Muscle layer of colon (tissue), 2 donors: Measurements from ENCODE around the gene SS18L1.
A peak's percentile ranks its signal among the peaks of the same experiment; 100 is the strongest.

Source experiments
- H3K27ac ChIP-seq: one replicate; pipeline ENCODE4 v1.7.0; 2013; ENCODE audit warnings: low read depth, mild to moderate bottlenecking, low read length, moderate library complexity
- H3K27me3 ChIP-seq, 2 donors: one replicate each; pipeline ENCODE4 v1.7.0; 2013; ENCODE audit warnings: low read length in 2 of 2, mild to moderate bottlenecking in 2 of 2; ENCODE audit not compliant: insufficient read depth in 2 of 2, control insufficient read depth in 1 of 2
- H3K36me3 ChIP-seq: one replicate; pipeline ENCODE4 v1.7.0; 2013; ENCODE audit warnings: mild to moderate bottlenecking, low read length; ENCODE audit not compliant: insufficient read depth
- H3K4me1 ChIP-seq: one replicate; pipeline ENCODE4 v1.7.0; 2013; ENCODE audit warnings: mild to moderate bottlenecking, low read length; ENCODE audit not compliant: insufficient read depth
- H3K4me3 ChIP-seq, 2 donors: one replicate each; pipeline ENCODE4 v1.7.0; 2013; ENCODE audit warnings: low read length in 2 of 2, low read depth in 1 of 2, mild to moderate bottlenecking in 1 of 2, moderate library complexity in 1 of 2
- H3K9ac ChIP-seq: one replicate; pipeline ENCODE4 v1.7.0; 2013; ENCODE audit warnings: low read length
- H3K9me3 ChIP-seq: one replicate; pipeline ENCODE4 v1.7.0; 2013; ENCODE audit warnings: mild to moderate bottlenecking, low read length
- donor health status: abdominal sarcoma.
- donor health status: Adenocarcinoma of cecum.

The SS18L1 gene

GRCh38 chr20:62133051-62133845 is 10.3 kb upstream of the SS18L1 start:
- Histone ChIP-seq H3K9ac (no peak overlapping the region), H3K36me3 (peaks cover 95% of the 10 kb centered on the region), H3K27me3 (no peaks in the 10 kb centered on the region), H3K9me3 (no peaks in the 10 kb centered on the region), H3K4me3 (no peak overlapping the region), H3K27ac (no peak overlapping the region), H3K4me1 (no peaks in the 10 kb centered on the region)

GRCh38 chr20:62133864-62134263 is 9.7 kb upstream of the SS18L1 start:
- no peak overlapping the region for H3K4me3 ChIP-seq
- no peak overlapping the region for H3K9ac ChIP-seq
- peaks cover 93% of the 10 kb centered on the region for H3K36me3 ChIP-seq
- H3K4me1 ChIP-seq, result no peaks in the 10 kb centered on the region
- H3K9me3 ChIP-seq, result no peaks in the 10 kb centered on the region
- no peak overlapping the region for H3K27ac ChIP-seq
- H3K27me3 ChIP-seq, result no peaks in the 10 kb centered on the region

GRCh38 chr20:62134735-62135231 is 8.8 kb upstream of the SS18L1 start:
- Histone ChIP-seq H3K9ac (no peak overlapping the region), H3K4me3 (no peak overlapping the region), H3K27ac (no peak overlapping the region), H3K9me3 (no peaks in the 10 kb centered on the region), H3K27me3 (no peaks in the 10 kb centered on the region), H3K4me1 (no peaks in the 10 kb centered on the region), H3K36me3 (peaks cover 93% of the 10 kb centered on the region)

GRCh38 chr20:62135573-62136266 is 7.8 kb upstream of the SS18L1 start:
- peaks cover under 1% of the 10 kb centered on the region for H3K4me1 ChIP-seq

GRCh38 chr20:62136283-62137091 is 7.1 kb upstream of the SS18L1 start:
- H3K9ac ChIP-seq, result no peak overlapping the region
- no peak overlapping the region for H3K4me3 ChIP-seq
- H3K27me3 ChIP-seq, result no peaks in the 10 kb centered on the region
- peaks cover 82% of the 10 kb centered on the region for H3K36me3 ChIP-seq
- peaks cover 8% of the 10 kb centered on the region for H3K4me1 ChIP-seq
- H3K9me3 ChIP-seq, result no peaks in the 10 kb centered on the region
- no peak overlapping the region for H3K27ac ChIP-seq

More at GRCh38 chr20:62135573-62136266, 7.8 kb upstream of the SS18L1 start:
- H3K27ac ChIP-seq, result no peak overlapping the region
- no peaks in the 10 kb centered on the region for H3K9me3 ChIP-seq
- no peak overlapping the region for H3K4me3 ChIP-seq
- H3K27me3 ChIP-seq, result no peaks in the 10 kb centered on the region
- H3K36me3 ChIP-seq, result peaks cover 90% of the 10 kb centered on the region
- H3K9ac ChIP-seq, result no peak overlapping the region

- Histone ChIP-seq H3K27me3 (no peaks in the 10 kb centered on the region), H3K9ac (no peak overlapping the region), H3K4me3 (no peak overlapping the region), H3K27ac (no peak overlapping the region), H3K9me3 (no peaks in the 10 kb centered on the region), H3K36me3 (peaks cover 77% of the 10 kb centered on the region), H3K4me1 (peaks cover 13% of the 10 kb centered on the region)
These were observed 6.5 kb upstream of the SS18L1 start for GRCh38 chr20:62137092-62137384.

- peaks cover 70% of the 10 kb centered on the region for H3K36me3 ChIP-seq
- H3K27ac ChIP-seq, result no peak overlapping the region
These were observed 5.9 kb upstream of the SS18L1 start for GRCh38 chr20:62137478-62138203.

GRCh38 chr20:62138204-62138543 is 5.4 kb upstream of the SS18L1 start:
- peaks cover 65% of the 10 kb centered on the region for H3K36me3 ChIP-seq
- no peak overlapping the region for H3K9ac ChIP-seq
- no peak overlapping the region for H3K4me3 ChIP-seq
- H3K4me1 ChIP-seq, result peaks cover 15% of the 10 kb centered on the region
- no peaks in the 10 kb centered on the region for H3K9me3 ChIP-seq
- no peaks in the 10 kb centered on the region for H3K27me3 ChIP-seq
- H3K27ac ChIP-seq, result no peak overlapping the region

More at GRCh38 chr20:62137478-62138203, 5.9 kb upstream of the SS18L1 start:
- Histone ChIP-seq H3K4me3 (no peak overlapping the region), H3K9me3 (no peaks in the 10 kb centered on the region), H3K27me3 (no peaks in the 10 kb centered on the region), H3K9ac (no peak overlapping the region), H3K4me1 (peaks cover 15% of the 10 kb centered on the region)

GRCh38 chr20:62138912-62139311 is 4.7 kb upstream of the SS18L1 start:
- H3K27me3 ChIP-seq, result no peaks in the 10 kb centered on the region
- H3K4me1 ChIP-seq, result peaks cover 15% of the 10 kb centered on the region
- peaks cover 58% of the 10 kb centered on the region for H3K36me3 ChIP-seq
- H3K27ac ChIP-seq, result no peak overlapping the region
- no peaks in the 10 kb centered on the region for H3K9me3 ChIP-seq
- no peak overlapping the region for H3K9ac ChIP-seq
- no peak overlapping the region for H3K4me3 ChIP-seq

- no peaks in the 10 kb centered on the region for H3K9me3 ChIP-seq
- H3K36me3 ChIP-seq, result peaks cover 54% of the 10 kb centered on the region
- H3K27ac ChIP-seq, result no peak overlapping the region
- no peaks in the 10 kb centered on the region for H3K27me3 ChIP-seq
- H3K9ac ChIP-seq, result no peak overlapping the region
- H3K4me3 ChIP-seq, result no peak overlapping the region
- peaks cover 18% of the 10 kb centered on the region for H3K4me1 ChIP-seq
These were observed 3.9 kb upstream of the SS18L1 start for GRCh38 chr20:62139636-62140035.

GRCh38 chr20:62141043-62141396 is 2.5 kb upstream of the SS18L1 start:
- Histone ChIP-seq H3K9ac (peak overlapping the region; percentile 54), H3K4me1 (peaks cover 31% of the 10 kb centered on the region), H3K27me3 (no peaks in the 10 kb centered on the region), H3K27ac (no peak overlapping the region), H3K36me3 (peaks cover 40% of the 10 kb centered on the region), H3K4me3 (peak overlapping the region in 1 of 2 donors; percentile 68), H3K9me3 (no peaks in the 10 kb centered on the region)
